GM12872 (cell line): ENCODE results near the gene SLC18A2.
A peak's percentile ranks its signal among the peaks of the same experiment; 100 is the strongest.

ENCODE experiments used
- CTCF ChIP-seq: IDR thresholded peaks from 3 replicates; pipeline ENCODE4 v1.5.1; 2011; ENCODE audit warnings: low read depth, mild to moderate bottlenecking, low read length, moderate library complexity; ENCODE audit not compliant: insufficient read depth

The SLC18A2 gene

DNA sequence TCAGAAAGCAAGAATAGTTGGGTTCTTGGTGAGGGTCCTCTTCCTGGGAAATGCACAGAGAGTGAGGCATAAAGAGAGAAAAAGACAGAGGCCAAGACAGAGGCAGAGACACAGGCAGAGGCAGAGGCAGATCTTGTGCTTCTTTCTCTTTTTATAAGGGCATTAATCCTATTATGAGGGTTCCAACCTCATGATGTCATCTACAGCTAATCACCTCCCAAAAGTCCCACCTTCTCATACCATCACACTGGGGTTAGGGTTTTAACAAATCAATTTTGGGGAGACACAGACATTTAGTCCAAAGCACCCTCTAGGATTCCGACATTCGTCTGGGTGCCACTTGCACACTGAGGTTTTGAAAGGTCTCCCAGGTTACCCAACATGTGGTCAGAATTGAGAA lies 25.8 kb upstream of the SLC18A2 start:
- no peak for TF ChIP-seq CTCF

DNA sequence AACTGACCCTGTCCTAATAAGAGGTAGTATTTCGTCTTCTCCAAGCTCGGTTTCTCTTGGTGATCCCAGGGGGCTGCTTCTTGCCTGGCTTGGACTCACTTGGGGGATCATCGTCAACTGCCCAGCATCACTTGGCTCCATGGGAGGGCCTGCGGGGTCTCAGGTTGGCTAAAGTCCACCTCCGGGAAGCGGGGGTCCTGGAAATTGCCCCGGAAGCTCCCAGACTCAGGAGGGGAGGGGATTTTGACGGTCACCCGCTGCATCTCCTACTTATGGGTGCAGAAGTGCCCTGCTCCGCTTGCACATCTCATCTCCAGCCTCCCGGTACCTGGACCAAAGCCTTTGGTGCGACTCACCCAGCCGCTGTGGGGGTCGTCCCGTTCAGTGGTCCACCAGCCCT lies 24.9 kb upstream of the SLC18A2 start:
- TF ChIP-seq CTCF, result no peak

- TF ChIP-seq CTCF, result peak; percentile 100
Observed at GRCh38 chr10:117216611-117217195, 24.2 kb upstream of the SLC18A2 start.

GRCh38 chr10:117217196-117217761 lies 23.6 kb upstream of the SLC18A2 start:
- TF ChIP-seq CTCF, result no peak

GRCh38 chr10:117218654-117219053 lies 22.3 kb upstream of the SLC18A2 start:
- no peak for TF ChIP-seq CTCF

DNA sequence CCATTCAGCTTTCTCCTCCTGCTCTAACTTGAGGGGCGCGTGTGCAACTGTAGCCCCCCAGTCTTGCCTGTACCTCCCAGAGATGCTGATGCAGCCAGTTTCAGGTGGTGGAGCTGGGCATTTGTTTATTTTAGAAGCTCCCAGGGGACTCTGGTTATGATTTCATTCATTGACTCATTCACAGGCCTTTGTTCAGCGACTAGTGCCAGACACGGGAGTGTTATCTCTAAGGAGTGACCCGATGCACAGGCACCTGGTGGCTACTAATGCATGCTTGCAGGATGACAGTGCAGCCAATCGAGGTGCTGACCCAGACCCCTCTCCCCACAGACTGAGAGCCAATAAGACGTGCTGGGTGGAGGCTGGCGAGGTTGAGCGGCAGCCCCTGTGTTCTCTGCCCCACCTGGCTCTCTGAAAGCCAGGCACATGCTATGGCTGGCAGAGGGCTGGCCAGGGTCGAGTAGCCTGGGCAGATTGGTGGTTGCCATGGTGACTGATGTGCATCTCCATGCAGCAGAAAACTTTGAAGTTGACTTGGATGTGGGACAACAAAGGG lies 19.7 kb upstream of the SLC18A2 start:
- no peak for TF ChIP-seq CTCF

- no peak for TF ChIP-seq CTCF
Observed at GRCh38 chr10:117222552-117222951, 18.4 kb upstream of the SLC18A2 start.
